Natural killer cell (primary cell): ENCODE data around the gene CSRP3. TPM values are rescaled to one million over a fixed set of nuclear protein-coding genes. Genes with fewer than 3 reads are reported as not detected.

Experiments
- ATAC-seq, 3 donors: fragments of 150-1000 bp in 2 of 3; fragments of 200-7000 bp in 1 of 3; cut with Tn5 transposase; 1 replicate in 1 of 3; 2 replicates in 2 of 3; pipeline ENCODE4 v1.10.0; 2021; ENCODE audit warnings: mild to moderate bottlenecking in 2 of 3, moderate library complexity in 2 of 3
- DNase-seq, 2 donors: peaks; one replicate each; pipeline versions ENCODE4 v3.0.0 to v3.0.0-alpha.2; 2013 to 2021; ENCODE audit warnings: mixed read lengths in 1 of 2
- H3K27ac ChIP-seq: one replicate; pipeline ENCODE4 v1.5.1; 2013; ENCODE audit warnings: mild to moderate bottlenecking, low read length
- H3K27me3 ChIP-seq: one replicate; pipeline ENCODE4 v1.6.1; 2013; ENCODE audit warnings: low read length; ENCODE audit not compliant: control insufficient read depth, insufficient read depth
- H3K36me3 ChIP-seq: one replicate; pipeline ENCODE4 v1.6.1; 2013; ENCODE audit warnings: low read length; ENCODE audit not compliant: control insufficient read depth, insufficient read depth
- H3K4me1 ChIP-seq: one replicate; pipeline ENCODE4 v1.6.1; 2013; ENCODE audit warnings: low read length; ENCODE audit not compliant: control insufficient read depth, insufficient read depth
- H3K4me3 ChIP-seq: one replicate; pipeline ENCODE4 v1.5.1; 2013; ENCODE audit warnings: low read length
- H3K9me3 ChIP-seq: one replicate; pipeline ENCODE4 v1.6.1; 2013; ENCODE audit warnings: low read length; ENCODE audit not compliant: control insufficient read depth, insufficient read depth
- H3K27ac Mint-ChIP-seq, 2 donors: one replicate each; pipeline ENCODE4 v1.8.0; 2022; ENCODE audit warnings: mild to moderate bottlenecking in 2 of 2, mixed read lengths in 2 of 2, moderate library complexity in 1 of 2
- H3K27me3 Mint-ChIP-seq, 2 donors: one replicate each; pipeline ENCODE4 v1.8.0; 2022; ENCODE audit warnings: low read depth in 2 of 2, mixed read lengths in 2 of 2
- H3K36me3 Mint-ChIP-seq: one replicate; pipeline ENCODE4 v1.8.0; 2022; ENCODE audit warnings: mixed read lengths
- H3K4me1 Mint-ChIP-seq, 2 donors: one replicate each; pipeline ENCODE4 v1.8.0; 2022; ENCODE audit warnings: mixed read lengths in 2 of 2
- H3K4me3 Mint-ChIP-seq: one replicate; pipeline ENCODE4 v1.8.0; 2022; ENCODE audit warnings: mild to moderate bottlenecking, moderate library complexity, mixed read lengths
- H3K9me3 Mint-ChIP-seq, 2 donors: one replicate each; pipeline ENCODE4 v1.8.0; 2022; ENCODE audit warnings: mixed read lengths in 2 of 2
- WGBS: methylation state at CpG from one replicate; pipeline ENCODE4 v1.1.7; 2013; ENCODE audit warnings: missing lambda C conversion rate; ENCODE audit not compliant: insufficient coverage; 5-methylcytosine and 5-hydroxymethylcytosine counted together
- intact Hi-C: fragments of 100-400 bp; cut with micrococcal nuclease; formaldehyde crosslinking; loops from one replicate; pipeline ENCODE4 v1.14.2; 2022
- total RNA-seq, 4 donors: library from RNA; stranded (reverse); fragments of 120-200 nt in 1 of 4; gene quantifications; one replicate each; pipeline versions ENCODE4 v1.2.3 to v1.2.4, GENCODE V29; 2013 to 2022
- TF ChIP-seq, protein P1 (sequence below): fragments of 200-600 bp; IDR thresholded peaks from one replicate; pipeline ENCODE4 v1.8.0; 2022; ENCODE audit warnings: antibody characterized with exemption

CSRP3 gene
- total RNA-seq, 3 donors from 2014 or later (not counting 1 experiment from before 2014, with no cell fraction given) = not detected

DNA sequence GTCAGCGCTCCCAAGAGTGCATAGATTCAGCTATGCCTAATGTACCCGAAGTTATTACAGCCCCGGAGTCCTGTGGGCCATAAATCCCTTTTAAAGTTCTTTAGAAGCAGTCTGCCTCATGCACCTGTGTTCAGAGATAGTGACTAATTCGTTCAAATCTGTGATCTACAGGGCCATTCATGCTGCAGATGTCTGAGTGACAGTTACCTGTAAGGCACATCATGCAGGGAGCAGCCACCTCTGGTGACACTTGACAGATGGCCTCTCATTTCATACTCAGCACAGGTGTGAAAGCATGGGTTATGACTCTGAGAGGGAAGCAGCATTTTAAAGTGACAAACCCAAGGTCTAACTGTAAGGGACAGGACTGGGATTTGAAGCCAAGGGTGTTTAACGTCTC, 41.4 kb upstream of the CSRP3 start:
- Mint-ChIP-seq H3K4me1 (peaks cover 8 to 17% of the 10 kb centered on the region in 2 donors), H3K27me3 (peaks cover 19 to 38% of the 10 kb centered on the region in 2 donors), H3K4me3 (peak overlapping the region; percentile 90), H3K36me3 (no peaks in the 10 kb centered on the region), H3K9me3 (no peaks in the 10 kb centered on the region), H3K27ac (no peak overlapping the region)
- 89% methylated on average over 5 of the region's 5 CpGs for WGBS
- no peaks in the 10 kb centered on the region for H3K9me3 ChIP-seq
- peaks cover 16% of the 10 kb centered on the region for H3K27me3 ChIP-seq
- H3K4me3 ChIP-seq = no peak overlapping the region
- H3K4me1 ChIP-seq = peaks cover 28% of the 10 kb centered on the region
- ATAC-seq (no peak), DNase-seq (peak in 1 of 2 donors; percentile 9)
- H3K36me3 ChIP-seq = no peaks in the 10 kb centered on the region
- intact Hi-C loops = no loop called here
- TF ChIP-seq, protein P1, sequence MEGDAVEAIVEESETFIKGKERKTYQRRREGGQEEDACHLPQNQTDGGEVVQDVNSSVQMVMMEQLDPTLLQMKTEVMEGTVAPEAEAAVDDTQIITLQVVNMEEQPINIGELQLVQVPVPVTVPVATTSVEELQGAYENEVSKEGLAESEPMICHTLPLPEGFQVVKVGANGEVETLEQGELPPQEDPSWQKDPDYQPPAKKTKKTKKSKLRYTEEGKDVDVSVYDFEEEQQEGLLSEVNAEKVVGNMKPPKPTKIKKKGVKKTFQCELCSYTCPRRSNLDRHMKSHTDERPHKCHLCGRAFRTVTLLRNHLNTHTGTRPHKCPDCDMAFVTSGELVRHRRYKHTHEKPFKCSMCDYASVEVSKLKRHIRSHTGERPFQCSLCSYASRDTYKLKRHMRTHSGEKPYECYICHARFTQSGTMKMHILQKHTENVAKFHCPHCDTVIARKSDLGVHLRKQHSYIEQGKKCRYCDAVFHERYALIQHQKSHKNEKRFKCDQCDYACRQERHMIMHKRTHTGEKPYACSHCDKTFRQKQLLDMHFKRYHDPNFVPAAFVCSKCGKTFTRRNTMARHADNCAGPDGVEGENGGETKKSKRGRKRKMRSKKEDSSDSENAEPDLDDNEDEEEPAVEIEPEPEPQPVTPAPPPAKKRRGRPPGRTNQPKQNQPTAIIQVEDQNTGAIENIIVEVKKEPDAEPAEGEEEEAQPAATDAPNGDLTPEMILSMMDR = no peak
- no peak overlapping the region for H3K27ac ChIP-seq

DNA sequence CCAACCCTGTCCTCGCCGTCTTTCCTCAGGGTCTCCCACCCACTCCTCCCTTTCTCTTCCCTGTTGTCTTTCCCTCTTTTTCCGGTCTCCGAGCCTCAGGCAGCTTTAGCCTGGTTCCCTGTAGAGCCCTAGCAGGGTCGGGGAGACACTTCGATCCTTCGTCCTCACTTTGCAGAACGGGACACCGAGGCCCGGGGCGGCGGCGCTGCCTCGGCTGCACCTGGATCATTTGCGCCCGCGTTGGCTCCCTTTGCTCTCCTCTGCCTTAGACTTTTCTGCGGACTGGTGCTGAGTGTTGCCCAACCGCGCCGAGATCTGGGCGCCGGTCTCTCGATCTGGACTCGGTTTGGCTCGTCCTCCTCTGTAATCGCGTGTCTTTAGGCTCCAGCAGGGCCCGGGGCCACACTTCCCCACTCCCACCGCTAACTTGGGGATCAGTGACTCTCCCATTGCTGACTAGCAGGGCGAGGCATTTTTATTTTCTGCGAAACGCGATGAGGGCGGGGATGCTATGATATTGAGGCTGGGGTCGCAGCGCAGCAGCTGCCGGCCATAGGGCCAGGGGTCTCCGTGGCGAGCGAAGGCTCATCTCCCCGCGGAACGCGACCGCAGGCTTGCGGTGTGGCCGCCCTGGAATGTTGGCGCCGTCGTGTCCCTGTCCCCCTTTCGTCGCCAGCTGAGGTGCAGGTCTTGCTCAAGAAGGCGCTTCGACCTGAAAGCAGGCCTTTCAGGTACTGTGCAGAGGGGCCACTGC, 40.6 kb upstream of the CSRP3 start:
- H3K4me3 Mint-ChIP-seq = peak overlapping the region; percentile 90
- no peaks in the 10 kb centered on the region for H3K36me3 ChIP-seq
- no peak for ATAC-seq
- peak overlapping the region in 1 of 2 donors; percentile 27 for H3K27ac Mint-ChIP-seq
- H3K27ac ChIP-seq = no peak overlapping the region
- 21% methylated on average over 55 of the region's 55 CpGs for WGBS
- peaks cover 19 to 34% of the 10 kb centered on the region in 2 donors for H3K27me3 Mint-ChIP-seq
- H3K9me3 Mint-ChIP-seq = no peaks in the 10 kb centered on the region
- no peaks in the 10 kb centered on the region for H3K36me3 Mint-ChIP-seq
- peak in 1 of 2 donors; percentile 6 for DNase-seq
- peaks cover 16% of the 10 kb centered on the region for H3K27me3 ChIP-seq
- no peaks in the 10 kb centered on the region for H3K9me3 ChIP-seq
- H3K4me1 Mint-ChIP-seq = peaks cover 8 to 17% of the 10 kb centered on the region in 2 donors
- intact Hi-C loops = no loop called here
- TF ChIP-seq, protein P1 = no peak
- H3K4me3 ChIP-seq = no peak overlapping the region
- H3K4me1 ChIP-seq = peaks cover 28% of the 10 kb centered on the region

DNA sequence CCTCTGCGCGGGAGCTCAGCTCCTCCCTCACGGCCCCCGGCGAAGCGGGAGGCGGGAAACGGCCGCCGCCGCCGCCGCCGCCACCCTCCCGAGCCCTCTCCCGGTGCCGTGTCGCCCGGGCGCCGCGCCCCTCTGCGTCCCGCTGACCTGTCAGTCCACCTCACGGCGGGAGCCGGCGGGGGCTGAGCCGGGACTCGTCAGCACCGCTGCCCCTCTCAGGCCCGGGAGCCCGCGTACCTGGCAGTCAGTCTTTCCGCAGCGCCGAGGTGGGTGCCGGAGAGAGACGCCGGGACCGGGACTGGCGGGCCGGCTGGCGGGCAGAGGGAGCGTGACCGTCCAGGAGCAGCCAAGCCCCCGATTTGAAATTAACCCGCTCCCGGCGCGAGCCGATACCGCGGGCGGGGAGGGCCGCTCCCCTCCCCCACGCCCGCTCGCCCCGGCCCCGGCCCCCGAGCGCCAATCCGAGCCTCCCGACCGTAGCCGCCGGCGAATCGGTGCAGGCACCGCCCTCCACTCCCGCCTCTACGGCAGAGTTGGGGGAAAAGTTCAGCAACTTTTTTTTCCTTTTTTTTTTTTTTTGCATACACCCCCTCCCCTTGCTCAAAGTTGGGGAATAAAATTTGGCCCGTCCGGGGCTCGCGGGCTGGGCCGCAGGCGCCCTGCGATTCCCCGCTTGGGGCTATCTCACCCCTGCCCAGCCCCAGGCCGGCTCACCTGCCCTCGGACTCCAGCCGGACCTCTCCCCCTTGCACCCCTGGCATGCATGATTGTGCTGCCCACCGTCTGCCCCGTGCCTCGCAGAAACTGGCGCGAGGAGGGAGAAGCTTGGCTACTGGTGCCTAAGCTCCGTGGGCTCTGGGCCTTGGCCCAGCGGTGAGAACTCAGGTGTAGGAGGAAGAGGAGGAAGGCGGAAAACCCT, 39.7 kb upstream of the CSRP3 start:
- peaks cover 8 to 17% of the 10 kb centered on the region in 2 donors for H3K4me1 Mint-ChIP-seq
- H3K9me3 Mint-ChIP-seq = no peaks in the 10 kb centered on the region
- peaks cover 15 to 27% of the 10 kb centered on the region in 2 donors for H3K27me3 Mint-ChIP-seq
- H3K27ac Mint-ChIP-seq = peak overlapping the region in 1 of 2 donors; percentile 61
- intact Hi-C loops = no loop called here
- H3K4me3 ChIP-seq = peak overlapping the region; percentile 12
- ATAC-seq (peak; percentile 6 to 31 (median 7)), DNase-seq (peak; percentile 18 to 26)
- no peaks in the 10 kb centered on the region for H3K9me3 ChIP-seq
- H3K4me3 Mint-ChIP-seq = peak overlapping the region; percentile 90
- no peaks in the 10 kb centered on the region for H3K36me3 ChIP-seq
- TF ChIP-seq, protein P1 = no peak
- peaks cover 28% of the 10 kb centered on the region for H3K4me1 ChIP-seq
- H3K27ac ChIP-seq = no peak overlapping the region
- H3K36me3 Mint-ChIP-seq = no peaks in the 10 kb centered on the region
- H3K27me3 ChIP-seq = peaks cover 16% of the 10 kb centered on the region
- under 1% methylated on average over 91 of the region's 92 CpGs for WGBS
